NCI-H460 (cell line): ENCODE data around the gene BSND. TPM values are rescaled to one million over a fixed set of nuclear protein-coding genes. Genes with fewer than 3 reads are reported as not detected.

Experiments used
- DNase-seq: peaks from one replicate; pipeline ENCODE4 v3.0.0-alpha.2; 2016; ENCODE audit warnings: low read depth; ENCODE audit errors: extremely low read depth
- total RNA-seq: library from RNA; depleted of rRNA; stranded (reverse); fragments of >200 nt; shearing (Covaris generic); gene quantifications from 2 replicates; pipeline ENCODE4 v1.2.3, GENCODE V29; 2014; rRNA removed

The BSND gene
- total RNA-seq, 1 experiment from 2014 or later, result not detected

DNA sequence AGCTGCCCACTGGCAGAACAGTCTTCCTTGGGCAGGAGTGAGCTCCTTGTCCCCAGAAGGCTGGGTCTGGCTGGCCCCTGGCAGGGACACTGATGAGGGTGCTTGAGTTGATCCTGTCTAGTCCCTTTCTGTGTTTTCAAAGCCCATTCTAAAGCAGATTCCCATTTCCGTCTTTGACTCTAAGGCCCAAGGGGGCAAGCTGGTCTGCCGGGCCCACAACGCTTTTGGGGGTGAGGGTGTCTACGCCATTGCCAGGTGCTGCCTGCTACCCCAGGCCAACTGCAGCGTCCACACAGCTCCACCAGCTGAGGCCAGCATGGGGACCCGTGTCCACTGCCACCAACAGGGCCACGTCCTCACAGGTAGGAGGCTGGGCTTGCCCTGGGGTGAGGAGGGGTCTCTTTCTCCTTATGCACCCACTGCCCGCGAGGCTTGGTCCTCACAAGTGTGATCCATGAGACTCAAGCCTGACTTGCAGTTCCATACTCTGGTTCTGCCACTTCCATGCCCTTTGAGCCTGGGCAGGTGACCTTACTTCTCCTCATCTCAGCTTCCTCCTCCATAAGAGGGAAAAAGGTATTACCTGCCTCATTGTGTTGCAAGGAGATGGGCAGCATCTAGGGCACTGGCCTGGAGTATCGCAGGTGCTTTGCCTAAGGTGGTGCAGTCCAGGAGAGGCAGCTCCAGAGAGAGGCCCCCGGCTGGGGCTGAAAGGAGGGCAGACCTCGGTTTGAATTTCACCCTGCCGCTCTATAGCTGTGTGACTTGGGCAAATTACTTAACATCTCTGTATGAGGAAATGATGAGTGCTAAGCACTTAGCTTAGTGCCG, 60.8 kb downstream of the BSND start:
- DNase-seq, result no peak

DNA sequence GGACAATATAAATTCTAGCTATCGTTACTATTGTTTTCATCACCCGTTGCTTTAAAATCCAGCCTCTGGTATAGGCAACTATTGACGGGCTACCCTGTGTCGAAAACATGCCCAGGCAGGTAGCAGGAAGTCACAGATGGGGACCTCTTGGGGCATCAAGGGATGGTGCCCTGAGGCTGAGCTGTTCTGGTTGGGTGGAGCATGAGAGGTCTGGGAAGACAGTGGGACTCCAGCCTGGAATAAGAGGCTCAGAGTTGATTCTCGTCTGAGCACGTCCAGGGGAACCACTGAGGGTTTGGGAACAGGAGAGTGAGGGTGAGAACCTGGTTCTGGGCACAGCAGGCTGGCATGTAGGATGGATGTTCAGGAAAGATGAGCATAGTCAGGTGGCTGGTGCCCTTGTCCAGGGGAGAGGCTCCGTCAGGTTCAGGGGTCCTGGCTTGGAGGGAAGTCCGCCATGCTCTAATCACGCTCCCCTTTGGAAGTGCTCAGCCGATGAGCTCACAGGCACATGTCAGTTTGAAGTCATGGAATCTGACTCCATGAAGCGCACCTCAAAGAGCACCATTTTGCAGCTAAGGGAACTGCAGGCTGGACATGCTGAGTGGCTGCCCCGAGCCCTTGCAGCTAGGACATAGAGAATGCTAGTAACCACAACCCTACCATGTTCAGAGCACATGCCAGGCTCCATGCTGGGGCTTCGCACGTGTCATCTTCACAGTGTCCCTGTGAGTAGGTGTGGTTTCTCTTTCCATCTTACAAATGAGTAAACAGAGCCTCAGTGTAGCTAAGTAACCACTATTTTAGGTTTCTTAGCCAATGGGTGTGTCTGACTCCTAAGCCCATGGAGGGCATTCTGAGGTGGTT, 61.6 kb downstream of the BSND start:
- no peak for DNase-seq

DNA sequence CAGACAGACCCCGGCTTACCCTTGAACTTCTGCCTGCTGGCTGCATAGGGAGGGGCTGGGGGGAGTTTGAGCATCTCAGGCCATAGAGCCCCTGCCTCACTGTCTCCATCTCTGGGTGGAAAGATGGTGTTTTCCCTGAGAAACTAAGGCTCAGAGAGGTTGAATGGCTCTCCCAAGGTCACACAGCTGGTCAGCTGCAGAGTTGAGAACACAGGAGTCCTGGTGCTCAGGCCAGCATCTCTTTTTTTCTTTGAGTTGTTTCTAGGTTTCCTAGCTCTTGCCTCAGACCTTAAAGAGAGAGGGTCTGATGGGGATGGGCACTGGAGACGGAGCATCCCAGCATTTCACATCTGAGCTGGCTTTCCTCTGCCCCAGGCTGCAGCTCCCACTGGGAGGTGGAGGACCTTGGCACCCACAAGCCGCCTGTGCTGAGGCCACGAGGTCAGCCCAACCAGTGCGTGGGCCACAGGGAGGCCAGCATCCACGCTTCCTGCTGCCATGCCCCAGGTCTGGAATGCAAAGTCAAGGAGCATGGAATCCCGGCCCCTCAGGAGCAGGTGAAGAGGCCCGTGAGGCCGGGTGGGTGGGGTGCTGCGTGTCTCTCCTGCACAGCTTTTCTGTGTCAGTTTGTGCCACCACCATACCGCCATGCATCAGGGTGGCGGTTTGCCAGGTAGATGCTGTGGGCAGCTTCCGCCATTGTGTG, 62.4 kb downstream of the BSND start:
- DNase-seq, result no peak

Other genes starting within 250 kb of the BSND start
- gene PARS2, start 234.4 kb upstream of the BSND start, total RNA-seq, result 4.8 and 5.4 TPM in 2 replicates
- gene TTC22, start 197.6 kb upstream of the BSND start, total RNA-seq, result not detected in 2 replicates
- 5.1 and 5.4 TPM in 2 replicates for gene DHCR24, start 111.7 kb upstream of the BSND start, total RNA-seq
- not detected in 2 replicates for gene TMEM61, start 18.3 kb upstream of the BSND start, total RNA-seq
- not detected in 2 replicates for gene PCSK9, start 40.6 kb downstream of the BSND start, total RNA-seq
- 22.5 and 29.9 TPM in 2 replicates for gene USP24, start 216.4 kb downstream of the BSND start, total RNA-seq